Panc1 (cell line): ENCODE data around the gene NTM.

Source experiments
- CTCF ChIP-seq: fragments of 450-650 bp; IDR thresholded peaks from 2 replicates; pipeline ENCODE4 v1.5.1; 2017; ENCODE audit warnings: mild to moderate bottlenecking
- POLR2AphosphoS5 ChIP-seq: IDR thresholded peaks from 2 replicates; pipeline ENCODE4 v1.6.1; 2012; ENCODE audit warnings: mild to moderate bottlenecking, low read depth, low read length, moderate library complexity

GRCh38 chr11:131606811-131607335, 236.5 kb downstream of the NTM start:
- no peak for TF ChIP-seq CTCF
- no peak for TF ChIP-seq POLR2AphosphoS5
